Measurements from ENCODE around the gene MCC. TPM values are rescaled to one million over a fixed set of nuclear protein-coding genes. Genes with fewer than 3 reads are reported as not detected.
A peak's percentile ranks its signal among the peaks of the same experiment; 100 is the strongest.

Gene MCC
- total RNA-seq, 3 donors from 2014 or later (not counting 1 experiment from before 2014, with no cell fraction given), result 0.68 to 1.8 (median 1.4) TPM

DNA sequence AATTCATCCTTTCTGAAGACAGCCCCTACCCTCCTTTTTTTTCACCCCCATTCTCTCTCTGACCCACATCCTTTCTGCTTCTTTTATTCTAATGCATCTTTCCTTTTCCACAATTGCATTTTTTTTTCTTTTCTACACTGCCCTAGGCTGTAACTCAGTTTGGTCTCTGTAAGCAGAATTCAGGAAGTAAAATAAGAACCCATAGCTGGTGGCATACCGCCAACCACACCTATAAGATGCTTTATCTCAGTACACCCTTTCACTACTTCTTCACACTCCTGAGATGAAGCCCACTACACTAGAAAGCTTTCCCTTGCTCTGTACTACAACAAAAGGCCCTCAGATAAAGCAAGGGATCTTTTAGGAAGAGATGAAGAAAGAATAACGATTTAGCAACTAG is 37.3 kb downstream of the MCC start:
- Mint-ChIP-seq H3K27me3 (ENCODE audit: low read depth in 2 of 2) (peaks cover 2 to 22% of the 10 kb centered on the region in 2 donors), H3K4me1 (no peaks in the 10 kb centered on the region), H3K27ac (no peak overlapping the region), H3K36me3 (no peaks in the 10 kb centered on the region), H3K9me3 (no peaks in the 10 kb centered on the region), H3K4me3 (no peak overlapping the region)
- H3K4me1 ChIP-seq (ENCODE audit: control insufficient read depth, insufficient read depth, low read length), result no peaks in the 10 kb centered on the region
- no peak overlapping the region for H3K27ac ChIP-seq (ENCODE audit: low read length)
- H3K27me3 ChIP-seq (ENCODE audit: control insufficient read depth, insufficient read depth, low read length), result no peaks in the 10 kb centered on the region
- peak in 1 of 2 donors; percentile 6 for DNase-seq
- H3K36me3 ChIP-seq (ENCODE audit: control insufficient read depth, insufficient read depth, low read length), result no peaks in the 10 kb centered on the region
- intact Hi-C loops (cut with micrococcal nuclease), result no loop called here
- H3K9me3 ChIP-seq (ENCODE audit: control insufficient read depth, insufficient read depth, low read length), result no peaks in the 10 kb centered on the region
- no peak for TF ChIP-seq CTCF (IDR thresholded peaks at IDR 0.05)
- WGBS (ENCODE audit: insufficient coverage), result 0% methylated on average over 1 of the region's 2 CpGs
- no peak overlapping the region for H3K4me3 ChIP-seq (ENCODE audit: low read length)
- ATAC-seq, result no peak

DNA sequence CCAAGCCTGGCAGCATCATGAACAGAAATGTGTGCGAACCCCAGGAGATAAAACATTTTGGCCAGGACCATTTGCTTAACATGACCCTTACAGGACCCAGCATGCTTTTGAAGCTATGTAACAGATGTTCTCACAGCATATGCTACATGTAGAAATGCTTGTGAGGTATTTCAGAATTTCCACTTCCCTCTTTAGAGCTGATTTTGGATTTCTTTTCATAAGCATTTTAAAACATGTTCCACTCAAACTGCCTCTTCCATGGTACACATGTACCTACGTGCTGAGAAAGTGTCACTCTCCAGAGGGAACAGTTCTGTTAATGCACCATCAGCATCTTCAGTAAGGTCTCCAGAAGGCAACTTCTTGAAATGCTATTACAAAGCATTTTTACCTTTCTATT is 37.8 kb downstream of the MCC start:
- ATAC-seq (no peak), DNase-seq (no peak)
- no peak overlapping the region for H3K27ac ChIP-seq (ENCODE audit: low read length)
- no peak overlapping the region for H3K4me3 ChIP-seq (ENCODE audit: low read length)
- H3K27me3 ChIP-seq (ENCODE audit: control insufficient read depth, insufficient read depth, low read length), result no peaks in the 10 kb centered on the region
- no peaks in the 10 kb centered on the region for H3K9me3 ChIP-seq (ENCODE audit: control insufficient read depth, insufficient read depth, low read length)
- no peak overlapping the region for H3K27ac Mint-ChIP-seq
- no peaks in the 10 kb centered on the region for H3K4me1 ChIP-seq (ENCODE audit: control insufficient read depth, insufficient read depth, low read length)
- no peak overlapping the region for H3K4me3 Mint-ChIP-seq
- 56% methylated on average over 2 of the region's 2 CpGs for WGBS (ENCODE audit: insufficient coverage)
- intact Hi-C loops (cut with micrococcal nuclease), result no loop called here
- H3K9me3 Mint-ChIP-seq, result no peaks in the 10 kb centered on the region
- H3K36me3 ChIP-seq (ENCODE audit: control insufficient read depth, insufficient read depth, low read length), result no peaks in the 10 kb centered on the region
- no peaks in the 10 kb centered on the region for H3K36me3 Mint-ChIP-seq
- peaks cover 2 to 27% of the 10 kb centered on the region in 2 donors for H3K27me3 Mint-ChIP-seq (ENCODE audit: low read depth in 2 of 2)
- H3K4me1 Mint-ChIP-seq, result no peaks in the 10 kb centered on the region
- no peak for TF ChIP-seq CTCF (IDR thresholded peaks at IDR 0.05)

- intact Hi-C loops (cut with micrococcal nuclease), result no loop called here
- Histone ChIP-seq H3K27me3 (ENCODE audit: control insufficient read depth, insufficient read depth, low read length) (peaks cover 6% of the 10 kb centered on the region), H3K27ac (ENCODE audit: low read length) (no peak overlapping the region), H3K4me1 (ENCODE audit: control insufficient read depth, insufficient read depth, low read length) (no peaks in the 10 kb centered on the region), H3K9me3 (ENCODE audit: control insufficient read depth, insufficient read depth, low read length) (no peaks in the 10 kb centered on the region), H3K4me3 (ENCODE audit: low read length) (no peak overlapping the region), H3K36me3 (ENCODE audit: control insufficient read depth, insufficient read depth, low read length) (no peaks in the 10 kb centered on the region)
- Mint-ChIP-seq H3K27me3 (ENCODE audit: low read depth in 2 of 2) (peaks cover 2 to 45% of the 10 kb centered on the region in 2 donors), H3K9me3 (no peaks in the 10 kb centered on the region), H3K27ac (no peak overlapping the region), H3K4me3 (no peak overlapping the region), H3K36me3 (no peaks in the 10 kb centered on the region), H3K4me1 (no peaks in the 10 kb centered on the region)
- no peak for TF ChIP-seq CTCF (IDR thresholded peaks at IDR 0.05)
- WGBS (ENCODE audit: insufficient coverage), result 100% methylated on average over 2 of the region's 3 CpGs
- DNase-seq (no peak), ATAC-seq (no peak)
These were observed 40.0 kb downstream of the MCC start for GRCh38 chr5:113448252-113448651.

DNA sequence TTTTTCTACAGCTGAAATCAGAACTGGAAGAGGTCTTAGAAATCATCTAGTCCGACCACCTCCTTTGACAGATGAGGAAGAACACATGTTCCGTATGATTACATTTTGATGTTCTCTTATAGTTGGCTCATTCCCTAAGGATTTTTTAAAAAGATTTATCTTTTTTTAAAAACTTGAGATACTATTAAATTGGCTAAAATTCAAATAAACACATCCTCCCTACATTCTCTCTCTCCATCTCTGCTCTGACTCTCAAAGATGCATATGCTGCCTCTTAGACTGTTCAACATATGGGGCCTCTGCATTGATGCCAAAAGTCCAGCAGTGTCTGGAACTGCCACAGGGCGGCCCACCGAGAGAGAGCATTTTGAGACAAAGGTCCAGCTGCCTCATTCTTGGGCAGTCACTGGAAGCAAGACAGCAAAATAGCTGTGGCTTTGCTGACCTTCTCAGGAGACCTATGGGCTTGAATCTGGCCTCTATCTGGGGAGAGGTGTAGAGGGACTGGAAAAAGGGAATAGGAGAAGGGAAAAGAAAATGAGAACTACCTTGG is 40.7 kb downstream of the MCC start:
- Mint-ChIP-seq H3K27ac (no peak overlapping the region), H3K9me3 (no peaks in the 10 kb centered on the region), H3K27me3 (ENCODE audit: low read depth in 2 of 2) (peaks cover 2 to 49% of the 10 kb centered on the region in 2 donors), H3K4me1 (no peaks in the 10 kb centered on the region), H3K36me3 (no peaks in the 10 kb centered on the region), H3K4me3 (no peak overlapping the region)
- 69% methylated on average over 3 of the region's 4 CpGs for WGBS (ENCODE audit: insufficient coverage)
- Histone ChIP-seq H3K4me3 (ENCODE audit: low read length) (no peak overlapping the region), H3K9me3 (ENCODE audit: control insufficient read depth, insufficient read depth, low read length) (no peaks in the 10 kb centered on the region), H3K4me1 (ENCODE audit: control insufficient read depth, insufficient read depth, low read length) (no peaks in the 10 kb centered on the region), H3K27me3 (ENCODE audit: control insufficient read depth, insufficient read depth, low read length) (peaks cover 6% of the 10 kb centered on the region), H3K27ac (ENCODE audit: low read length) (no peak overlapping the region), H3K36me3 (ENCODE audit: control insufficient read depth, insufficient read depth, low read length) (no peaks in the 10 kb centered on the region)
- TF ChIP-seq CTCF (IDR thresholded peaks at IDR 0.05), result no peak
- ATAC-seq (no peak), DNase-seq (no peak)
- intact Hi-C loops (cut with micrococcal nuclease), result no loop called here

All from natural killer cell (primary cell).